GM13976 (cell line): ENCODE results near the gene TFF2.

Experiments used
- DNase-seq: peaks from one replicate; pipeline ENCODE4 v3.0.0; 2012; ENCODE audit warnings: low spot score
- in situ Hi-C: fragments of 300-500 bp; cut with MboI; formaldehyde crosslinking; loops from one replicate; pipeline ENCODE4 v1.12.0; 2022; ENCODE audit warnings: low sequenced_read_pairs, mixed read lengths, inconsistent platforms; ENCODE audit not compliant: unreplicated experiment
- TF ChIP-seq, protein P1 (sequence below): IDR thresholded peaks from 2 replicates; pipeline ENCODE4 v1.5.1; 2012; ENCODE audit warnings: borderline replicate concordance, mild to moderate bottlenecking; ENCODE audit not compliant: insufficient read depth; ENCODE audit errors: extremely low read depth, missing control alignments, control extremely low read depth

The TFF2 gene

DNA sequence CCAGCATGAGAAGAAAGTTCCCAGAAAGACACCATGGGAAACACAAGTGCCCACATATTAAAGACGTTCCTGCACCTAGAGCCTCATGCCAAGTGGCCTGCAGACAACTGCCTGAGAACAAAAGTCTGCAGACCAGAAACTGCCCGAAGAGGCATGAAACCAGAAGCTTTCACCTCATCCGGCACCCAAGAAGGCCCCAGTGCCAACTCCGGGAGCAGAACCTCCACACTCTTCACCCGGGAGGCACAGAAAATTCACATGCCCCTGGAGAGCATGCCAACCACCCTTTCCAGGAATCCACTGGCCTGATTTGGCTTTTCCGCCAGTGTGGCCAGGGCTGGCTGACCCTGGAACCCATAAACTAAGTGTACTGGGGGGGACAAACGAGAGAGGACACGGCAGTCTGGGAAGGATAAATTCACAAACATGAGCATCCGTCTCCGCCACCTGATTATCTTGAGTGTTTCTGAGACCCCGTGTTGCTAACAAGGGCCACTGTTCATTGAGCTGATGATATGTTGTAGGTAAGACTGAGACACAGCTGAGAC, 6.8 kb downstream of the TFF2 start:
- in situ Hi-C loops: no loop called here
- TF ChIP-seq, protein P1, sequence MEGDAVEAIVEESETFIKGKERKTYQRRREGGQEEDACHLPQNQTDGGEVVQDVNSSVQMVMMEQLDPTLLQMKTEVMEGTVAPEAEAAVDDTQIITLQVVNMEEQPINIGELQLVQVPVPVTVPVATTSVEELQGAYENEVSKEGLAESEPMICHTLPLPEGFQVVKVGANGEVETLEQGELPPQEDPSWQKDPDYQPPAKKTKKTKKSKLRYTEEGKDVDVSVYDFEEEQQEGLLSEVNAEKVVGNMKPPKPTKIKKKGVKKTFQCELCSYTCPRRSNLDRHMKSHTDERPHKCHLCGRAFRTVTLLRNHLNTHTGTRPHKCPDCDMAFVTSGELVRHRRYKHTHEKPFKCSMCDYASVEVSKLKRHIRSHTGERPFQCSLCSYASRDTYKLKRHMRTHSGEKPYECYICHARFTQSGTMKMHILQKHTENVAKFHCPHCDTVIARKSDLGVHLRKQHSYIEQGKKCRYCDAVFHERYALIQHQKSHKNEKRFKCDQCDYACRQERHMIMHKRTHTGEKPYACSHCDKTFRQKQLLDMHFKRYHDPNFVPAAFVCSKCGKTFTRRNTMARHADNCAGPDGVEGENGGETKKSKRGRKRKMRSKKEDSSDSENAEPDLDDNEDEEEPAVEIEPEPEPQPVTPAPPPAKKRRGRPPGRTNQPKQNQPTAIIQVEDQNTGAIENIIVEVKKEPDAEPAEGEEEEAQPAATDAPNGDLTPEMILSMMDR: no peak
- no peak for DNase-seq

DNA sequence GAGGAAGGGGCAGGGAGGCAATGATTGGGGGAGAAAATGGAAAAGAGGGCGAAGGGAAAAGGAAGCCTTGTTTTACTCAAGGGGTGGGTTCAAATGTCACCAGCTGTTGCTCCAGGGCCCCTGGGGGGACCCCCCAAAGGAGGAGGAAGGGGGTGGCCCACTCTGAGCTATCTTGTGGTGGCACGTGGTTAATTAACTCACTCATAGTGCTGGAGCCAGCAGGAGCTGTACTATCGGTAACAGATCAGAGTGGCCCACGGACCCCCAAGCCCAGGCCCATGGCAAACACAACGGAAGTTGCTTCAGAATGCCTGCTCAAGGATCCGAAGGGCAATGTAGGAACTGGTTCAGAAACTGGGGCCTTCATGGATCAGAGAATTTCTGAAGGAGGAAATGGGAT, 7.2 kb downstream of the TFF2 start:
- TF ChIP-seq, protein P1: no peak
- in situ Hi-C loops: no loop called here
- no peak for DNase-seq

DNA sequence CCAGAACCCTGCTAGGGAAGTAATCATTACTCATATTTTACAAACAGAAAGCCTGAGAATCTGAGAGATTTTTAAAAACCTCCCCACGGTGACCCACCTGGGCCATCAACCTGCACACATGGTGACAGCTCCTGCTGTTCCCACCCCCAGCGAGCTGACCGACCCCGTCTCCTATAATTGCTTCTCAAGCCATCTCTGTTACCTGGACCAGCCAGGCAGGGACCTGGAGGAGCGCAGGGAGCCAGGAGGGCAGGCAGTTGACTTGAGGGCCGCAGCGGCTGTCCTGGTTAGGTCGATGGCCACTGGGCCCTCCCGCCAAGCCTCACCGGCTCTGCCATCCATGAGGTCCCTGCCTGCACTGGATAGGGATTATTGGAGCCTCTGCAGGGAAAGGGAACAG, 7.7 kb downstream of the TFF2 start:
- in situ Hi-C loops: no loop called here
- DNase-seq: no peak
- TF ChIP-seq, protein P1: no peak

DNA sequence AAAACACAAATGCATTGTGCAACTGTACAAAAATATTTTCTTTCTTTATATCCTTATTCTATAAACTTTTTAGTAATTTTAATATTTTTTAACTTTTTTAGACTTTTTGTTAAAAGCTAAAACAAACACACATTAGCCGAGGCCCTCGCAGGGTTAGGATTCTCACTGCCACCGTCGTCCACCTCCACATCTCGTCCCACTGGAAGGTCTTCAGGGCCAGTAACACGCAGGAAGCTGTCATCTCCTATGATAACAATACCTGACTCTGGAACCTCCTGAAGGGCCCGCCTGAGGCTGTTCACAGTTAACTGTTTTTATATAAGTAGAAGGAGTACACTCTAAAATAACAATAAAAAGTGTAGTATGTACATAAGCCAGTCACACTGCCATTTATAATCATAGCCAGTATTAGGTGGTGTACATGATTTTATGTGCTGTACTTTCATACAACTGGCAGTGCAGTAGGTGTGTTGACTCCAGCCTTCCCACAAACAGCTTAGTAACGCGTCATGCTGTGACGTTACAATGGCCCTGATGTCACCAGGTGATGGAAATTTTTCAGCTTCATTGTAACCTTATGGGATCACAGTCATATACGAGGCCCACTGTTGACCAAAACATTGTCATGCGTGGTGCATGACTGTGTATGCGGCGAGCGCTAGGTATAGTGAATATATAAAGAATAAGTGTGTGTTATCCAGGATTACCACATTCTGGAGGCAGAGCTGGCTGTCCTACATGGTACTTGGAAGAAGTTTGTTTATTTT, 8.8 kb downstream of the TFF2 start:
- no peak for DNase-seq
- TF ChIP-seq, protein P1: no peak
- in situ Hi-C loops: no loop called here

DNA sequence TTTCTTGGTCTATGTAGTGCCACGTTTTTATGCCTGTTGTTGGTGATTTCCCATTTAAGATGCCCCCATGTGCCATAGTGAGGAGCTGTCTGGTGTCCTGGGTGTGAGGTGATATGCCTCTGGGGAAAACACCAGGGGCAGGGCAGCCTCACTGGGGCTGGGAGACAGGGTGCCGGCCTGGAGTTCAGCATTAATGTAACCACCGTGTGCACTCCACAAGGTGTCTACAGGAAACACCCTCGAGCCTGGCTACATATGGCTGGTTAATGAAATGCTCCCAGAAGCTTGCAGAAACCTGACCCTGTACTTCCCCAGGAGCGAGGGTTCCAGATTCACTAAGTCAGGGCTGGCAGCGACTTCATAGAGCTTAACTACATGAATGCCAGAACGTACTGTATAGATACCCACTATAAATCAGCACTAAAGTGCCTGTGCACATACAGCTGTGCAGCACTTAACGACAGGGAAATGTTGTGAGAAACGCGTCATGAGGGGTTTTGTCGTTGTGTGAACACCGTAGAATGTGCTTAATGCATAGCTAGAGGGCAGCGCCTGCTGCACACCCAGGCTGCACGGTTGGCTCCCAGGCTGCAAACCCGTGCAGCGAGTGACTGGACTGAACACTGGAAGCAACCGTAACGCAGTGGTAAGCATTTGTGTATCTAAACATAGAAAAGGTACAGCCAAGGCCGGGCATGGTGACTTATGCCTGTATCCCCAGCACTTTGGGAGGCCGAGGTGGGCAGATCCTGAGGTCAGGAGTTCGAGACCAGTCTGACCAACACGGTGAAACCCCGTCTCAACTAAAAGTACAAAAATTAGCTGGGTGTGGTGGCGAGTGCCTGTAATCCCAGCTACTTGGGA, 10.4 kb downstream of the TFF2 start:
- no peak for DNase-seq
- TF ChIP-seq, protein P1: no peak
- in situ Hi-C loops: no loop called here

DNA sequence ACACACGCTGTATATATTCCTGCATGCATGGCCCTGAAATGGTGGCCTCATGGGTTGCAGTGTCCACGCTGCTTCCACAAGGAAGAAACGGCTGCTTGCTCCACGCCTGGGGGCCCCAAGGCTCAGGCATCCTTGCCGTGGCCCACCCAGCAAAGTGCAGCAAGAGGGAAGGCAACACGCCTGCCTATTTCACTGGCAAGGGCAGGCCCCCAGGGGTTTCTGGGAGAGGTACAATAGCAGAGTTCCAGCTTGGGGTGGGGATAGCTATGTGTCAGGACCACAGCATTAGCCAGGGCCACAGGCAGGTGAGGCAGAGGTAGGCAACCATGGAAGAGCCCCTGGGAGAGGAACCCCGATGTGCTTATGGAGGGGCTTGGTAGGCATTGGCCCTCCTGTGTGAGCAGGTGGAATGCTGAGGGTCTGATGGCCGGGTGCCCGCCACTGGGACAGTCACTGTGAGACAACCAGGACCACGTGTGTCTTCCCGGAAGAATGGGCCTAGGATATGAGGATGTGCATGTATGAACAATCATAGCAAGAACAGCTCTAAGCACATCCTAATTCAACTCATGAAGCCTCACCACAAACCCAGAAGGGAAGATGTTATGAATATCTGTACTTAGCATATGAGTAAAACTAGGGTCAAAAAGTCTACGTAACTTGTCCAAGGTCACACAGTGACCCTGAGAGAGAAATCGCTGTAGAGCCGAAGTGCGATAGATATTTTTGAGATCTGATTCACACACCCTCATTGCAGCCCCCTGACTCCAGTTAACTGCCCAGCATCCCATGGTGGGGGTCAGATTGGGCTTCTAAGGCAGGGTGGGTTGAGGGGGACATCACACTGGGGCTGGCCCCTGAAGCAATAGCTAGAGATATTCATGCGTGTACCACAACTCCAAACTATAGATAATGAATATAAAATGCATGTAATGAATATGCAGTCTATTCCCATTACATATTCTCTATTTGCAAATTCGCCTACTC, 11.8 kb downstream of the TFF2 start:
- DNase-seq: no peak
- TF ChIP-seq, protein P1: no peak
- in situ Hi-C loops: no loop called here
